ENCODE results near the gene SLC22A23.

Gene SLC22A23

GRCh38 chr6:3363296-3364025 lies 93.4 kb downstream of the SLC22A23 start:
- H3K4me1 ChIP-seq (ENCODE audit: control insufficient read depth in 2 of 2, insufficient read depth in 2 of 2, low read length in 2 of 2), result peaks cover 22 to 53% of the 10 kb centered on the region in 2 donors
- peak overlapping the region; percentile 20 to 26 for H3K4me3 ChIP-seq (ENCODE audit: low read length in 2 of 2)
- no peaks in the 10 kb centered on the region for H3K9me3 ChIP-seq (ENCODE audit: control insufficient read depth in 2 of 2, low read length in 2 of 2)
- no peaks in the 10 kb centered on the region for H3K27me3 ChIP-seq (ENCODE audit: control insufficient read depth in 2 of 2, insufficient read depth in 2 of 2, low read length in 2 of 2)
- H3K9ac ChIP-seq (ENCODE audit: low read depth in 1 of 2, low read length in 2 of 2), result peak overlapping the region; percentile 56 to 78
- H3K36me3 ChIP-seq (ENCODE audit: control insufficient read depth in 2 of 2, insufficient read depth in 2 of 2, low read length in 2 of 2), result peaks cover 0 to 6% of the 10 kb centered on the region in 2 donors
- peak overlapping the region; percentile 84 to 91 for H3K27ac ChIP-seq (ENCODE audit: low read depth in 2 of 2, low read length in 2 of 2)

GRCh38 chr6:3361312-3362037 lies 95.4 kb downstream of the SLC22A23 start:
- H3K9ac ChIP-seq (ENCODE audit: low read depth in 1 of 2, low read length in 2 of 2), result no peak overlapping the region
- no peak overlapping the region for H3K4me3 ChIP-seq (ENCODE audit: low read length in 2 of 2)
- H3K4me1 ChIP-seq (ENCODE audit: control insufficient read depth in 2 of 2, insufficient read depth in 2 of 2, low read length in 2 of 2), result peaks cover 32 to 67% of the 10 kb centered on the region in 2 donors
- H3K27me3 ChIP-seq (ENCODE audit: control insufficient read depth in 2 of 2, insufficient read depth in 2 of 2, low read length in 2 of 2), result no peaks in the 10 kb centered on the region
- peaks cover 0 to 6% of the 10 kb centered on the region in 2 donors for H3K36me3 ChIP-seq (ENCODE audit: control insufficient read depth in 2 of 2, insufficient read depth in 2 of 2, low read length in 2 of 2)
- H3K9me3 ChIP-seq (ENCODE audit: control insufficient read depth in 2 of 2, low read length in 2 of 2), result no peaks in the 10 kb centered on the region
- no peak overlapping the region for H3K27ac ChIP-seq (ENCODE audit: low read depth in 2 of 2, low read length in 2 of 2)

GRCh38 chr6:3360727-3361045 lies 96.2 kb downstream of the SLC22A23 start:
- Histone ChIP-seq H3K4me3 (ENCODE audit: low read length in 2 of 2) (no peak overlapping the region), H3K36me3 (ENCODE audit: control insufficient read depth in 2 of 2, insufficient read depth in 2 of 2, low read length in 2 of 2) (peaks cover 0 to 6% of the 10 kb centered on the region in 2 donors), H3K27ac (ENCODE audit: low read depth in 2 of 2, low read length in 2 of 2) (no peak overlapping the region), H3K9ac (ENCODE audit: low read depth in 1 of 2, low read length in 2 of 2) (no peak overlapping the region), H3K9me3 (ENCODE audit: control insufficient read depth in 2 of 2, low read length in 2 of 2) (no peaks in the 10 kb centered on the region), H3K4me1 (ENCODE audit: control insufficient read depth in 2 of 2, insufficient read depth in 2 of 2, low read length in 2 of 2) (peaks cover 37 to 73% of the 10 kb centered on the region in 2 donors), H3K27me3 (ENCODE audit: control insufficient read depth in 2 of 2, insufficient read depth in 2 of 2, low read length in 2 of 2) (no peaks in the 10 kb centered on the region)

- Histone ChIP-seq H3K27ac (ENCODE audit: low read depth in 2 of 2, low read length in 2 of 2) (no peak overlapping the region), H3K9ac (ENCODE audit: low read depth in 1 of 2, low read length in 2 of 2) (no peak overlapping the region), H3K36me3 (ENCODE audit: control insufficient read depth in 2 of 2, insufficient read depth in 2 of 2, low read length in 2 of 2) (peaks cover 0 to 6% of the 10 kb centered on the region in 2 donors), H3K4me3 (ENCODE audit: low read length in 2 of 2) (no peak overlapping the region), H3K4me1 (ENCODE audit: control insufficient read depth in 2 of 2, insufficient read depth in 2 of 2, low read length in 2 of 2) (peaks cover 42 to 75% of the 10 kb centered on the region in 2 donors), H3K9me3 (ENCODE audit: control insufficient read depth in 2 of 2, low read length in 2 of 2) (no peaks in the 10 kb centered on the region), H3K27me3 (ENCODE audit: control insufficient read depth in 2 of 2, insufficient read depth in 2 of 2, low read length in 2 of 2) (no peaks in the 10 kb centered on the region)
These were observed 96.7 kb downstream of the SLC22A23 start for GRCh38 chr6:3359973-3360726.

- Histone ChIP-seq H3K27me3 (ENCODE audit: control insufficient read depth in 2 of 2, insufficient read depth in 2 of 2, low read length in 2 of 2) (no peaks in the 10 kb centered on the region), H3K9ac (ENCODE audit: low read depth in 1 of 2, low read length in 2 of 2) (no peak overlapping the region), H3K4me3 (ENCODE audit: low read length in 2 of 2) (no peak overlapping the region), H3K4me1 (ENCODE audit: control insufficient read depth in 2 of 2, insufficient read depth in 2 of 2, low read length in 2 of 2) (peaks cover 43 to 74% of the 10 kb centered on the region in 2 donors), H3K27ac (ENCODE audit: low read depth in 2 of 2, low read length in 2 of 2) (no peak overlapping the region), H3K9me3 (ENCODE audit: control insufficient read depth in 2 of 2, low read length in 2 of 2) (no peaks in the 10 kb centered on the region), H3K36me3 (ENCODE audit: control insufficient read depth in 2 of 2, insufficient read depth in 2 of 2, low read length in 2 of 2) (peaks cover 0 to 6% of the 10 kb centered on the region in 2 donors)
These were observed 97.6 kb downstream of the SLC22A23 start for GRCh38 chr6:3359101-3359752.

GRCh38 chr6:3358413-3359100 lies 98.3 kb downstream of the SLC22A23 start:
- Histone ChIP-seq H3K4me3 (ENCODE audit: low read length in 2 of 2) (no peak overlapping the region), H3K4me1 (ENCODE audit: control insufficient read depth in 2 of 2, insufficient read depth in 2 of 2, low read length in 2 of 2) (peaks cover 39 to 68% of the 10 kb centered on the region in 2 donors), H3K9ac (ENCODE audit: low read depth in 1 of 2, low read length in 2 of 2) (no peak overlapping the region), H3K36me3 (ENCODE audit: control insufficient read depth in 2 of 2, insufficient read depth in 2 of 2, low read length in 2 of 2) (peaks cover 0 to 6% of the 10 kb centered on the region in 2 donors), H3K9me3 (ENCODE audit: control insufficient read depth in 2 of 2, low read length in 2 of 2) (no peaks in the 10 kb centered on the region), H3K27me3 (ENCODE audit: control insufficient read depth in 2 of 2, insufficient read depth in 2 of 2, low read length in 2 of 2) (no peaks in the 10 kb centered on the region), H3K27ac (ENCODE audit: low read depth in 2 of 2, low read length in 2 of 2) (no peak overlapping the region)

GRCh38 chr6:3357678-3358077 lies 99.2 kb downstream of the SLC22A23 start:
- Histone ChIP-seq H3K9me3 (ENCODE audit: control insufficient read depth in 2 of 2, low read length in 2 of 2) (no peaks in the 10 kb centered on the region), H3K27me3 (ENCODE audit: control insufficient read depth in 2 of 2, insufficient read depth in 2 of 2, low read length in 2 of 2) (no peaks in the 10 kb centered on the region), H3K4me3 (ENCODE audit: low read length in 2 of 2) (no peak overlapping the region), H3K27ac (ENCODE audit: low read depth in 2 of 2, low read length in 2 of 2) (peak overlapping the region; percentile 87 to 94), H3K4me1 (ENCODE audit: control insufficient read depth in 2 of 2, insufficient read depth in 2 of 2, low read length in 2 of 2) (peaks cover 31 to 59% of the 10 kb centered on the region in 2 donors), H3K36me3 (ENCODE audit: control insufficient read depth in 2 of 2, insufficient read depth in 2 of 2, low read length in 2 of 2) (peaks cover 0 to 6% of the 10 kb centered on the region in 2 donors), H3K9ac (ENCODE audit: low read depth in 1 of 2, low read length in 2 of 2) (no peak overlapping the region)

GRCh38 chr6:3356824-3357420 lies 99.9 kb downstream of the SLC22A23 start:
- H3K4me3 ChIP-seq (ENCODE audit: low read length in 2 of 2), result peak overlapping the region in 1 of 2 donors; percentile 72
- peak overlapping the region; percentile 87 to 94 for H3K27ac ChIP-seq (ENCODE audit: low read depth in 2 of 2, low read length in 2 of 2)
- no peaks in the 10 kb centered on the region for H3K9me3 ChIP-seq (ENCODE audit: control insufficient read depth in 2 of 2, low read length in 2 of 2)
- H3K36me3 ChIP-seq (ENCODE audit: control insufficient read depth in 2 of 2, insufficient read depth in 2 of 2, low read length in 2 of 2), result peaks cover 4 to 9% of the 10 kb centered on the region in 2 donors
- H3K9ac ChIP-seq (ENCODE audit: low read depth in 1 of 2, low read length in 2 of 2), result peak overlapping the region; percentile 55 to 63
- no peaks in the 10 kb centered on the region for H3K27me3 ChIP-seq (ENCODE audit: control insufficient read depth in 2 of 2, insufficient read depth in 2 of 2, low read length in 2 of 2)
- H3K4me1 ChIP-seq (ENCODE audit: control insufficient read depth in 2 of 2, insufficient read depth in 2 of 2, low read length in 2 of 2), result peaks cover 31 to 59% of the 10 kb centered on the region in 2 donors

All from mucosa of rectum (tissue), 2 donors.